ENCODE measurements around the gene TMEM248.

The TMEM248 gene

GRCh38 chr7:66952343-66953043 lies 31.5 kb downstream of the TMEM248 start (continued):
- TF ChIP-seq ZNF280D (tag by site-specific recombination; IDR thresholded peaks at IDR 0.05) (no peak), ZBTB8A (tag by site-specific recombination; IDR thresholded peaks at IDR 0.05) (no peak), ZNF174 (tag by site-specific recombination; IDR thresholded peaks at IDR 0.05) (no peak), ZNF596 (tag by site-specific recombination; IDR thresholded peaks at IDR 0.05) (no peak), ZNF2 (tag by site-specific recombination; IDR thresholded peaks at IDR 0.05) (no peak)

GRCh38 chr7:66953044-66953427 lies 32.0 kb downstream of the TMEM248 start:
- peaks cover 60 to 75% of the 10 kb centered on the region in 2 experiments for H3K36me3 ChIP-seq (ENCODE audit: control insufficient read depth in 2 of 2, insufficient read depth in 1 of 2, low read length in 2 of 2)
- ChIA-PET POLR2A (no interaction called here), CTCF (interaction anchor here (0.6 kb wide), 1 partner anchor 1112 kb away, joined by 3 read pairs; no protein-coding TSS in a partner anchor)

GRCh38 chr7:66957595-66958290 lies 36.7 kb downstream of the TMEM248 start:
- Histone ChIP-seq H3K27ac (ENCODE audit: extremely low read depth, low read depth, low read length) (no peak overlapping the region), H3K4me3 (ENCODE audit: low read depth, low read length) (no peak overlapping the region), H3K9me3 (ENCODE audit: control insufficient read depth, insufficient read depth, low read depth, low read length) (no peaks in the 10 kb centered on the region), H3K4me1 (ENCODE audit: control insufficient read depth, insufficient read depth, low read length) (no peaks in the 10 kb centered on the region), H3K36me3 (ENCODE audit: control insufficient read depth in 2 of 2, insufficient read depth in 1 of 2, low read length in 2 of 2) (peaks cover 26 to 50% of the 10 kb centered on the region in 2 experiments)
- CTCF ChIA-PET: no interaction called here
- POLR2A ChIA-PET: interaction anchor here (0.6 kb wide), 1 partner anchor 551 kb away, joined by 3 read pairs; no protein-coding TSS in a partner anchor
- no peak for TF ChIP-seq ZNF580 (tag by site-specific recombination; IDR thresholded peaks at IDR 0.05)
- TF ChIP-seq ZNF37A (tag by site-specific recombination; IDR thresholded peaks at IDR 0.05): no peak
- TF ChIP-seq ZNF404 (tag by site-specific recombination; IDR thresholded peaks at IDR 0.05): no peak
- TF ChIP-seq ZNF416 (tag by site-specific recombination; IDR thresholded peaks at IDR 0.05): no peak
- TF ChIP-seq ZNF362 (tag by site-specific recombination; IDR thresholded peaks at IDR 0.05): no peak
- TF ChIP-seq ZNF704 (tag by site-specific recombination; IDR thresholded peaks at IDR 0.05): no peak
- TF ChIP-seq TRIM28 (IDR thresholded peaks at IDR 0.05; ENCODE audit: borderline replicate concordance, low read length): no peak
- no peak for TF ChIP-seq ZEB2 (tag by site-specific recombination; IDR thresholded peaks at IDR 0.05)
- TF ChIP-seq ZNF707 (tag by site-specific recombination; IDR thresholded peaks at IDR 0.05): no peak
- TF ChIP-seq ZNF138 (tag by site-specific recombination; IDR thresholded peaks at IDR 0.05; ENCODE audit: borderline replicate concordance): no peak
- no peak for TF ChIP-seq ZNF600 (tag by site-specific recombination; IDR thresholded peaks at IDR 0.05)

More at GRCh38 chr7:66953044-66953427, 32.0 kb downstream of the TMEM248 start:
- TF ChIP-seq SP2 (tag by site-specific recombination; IDR thresholded peaks at IDR 0.05) (no peak), ZNF704 (tag by site-specific recombination; IDR thresholded peaks at IDR 0.05) (no peak), KLF1 (tag by site-specific recombination; IDR thresholded peaks at IDR 0.05) (no peak), MEIS1 (CRISPR knock-in tag; IDR thresholded peaks at IDR 0.05; ENCODE audit: borderline replicate concordance) (no peak), ZNF768 (tag by site-specific recombination; IDR thresholded peaks at IDR 0.05) (no peak), ZBTB49 (tag by site-specific recombination; IDR thresholded peaks at IDR 0.05; ENCODE audit: low read depth) (no peak), ZEB2 (tag by site-specific recombination; IDR thresholded peaks at IDR 0.05) (no peak)
- no peaks in the 10 kb centered on the region for H3K9me3 ChIP-seq (ENCODE audit: control insufficient read depth, insufficient read depth, low read depth, low read length)
- H3K27ac ChIP-seq (ENCODE audit: extremely low read depth, low read depth, low read length): no peak overlapping the region
- H3K4me1 ChIP-seq (ENCODE audit: control insufficient read depth, insufficient read depth, low read length): no peaks in the 10 kb centered on the region
- H3K4me3 ChIP-seq (ENCODE audit: low read depth, low read length): no peak overlapping the region
